ENCODE data around the gene TXNRD2. TPM values are rescaled to one million over a fixed set of nuclear protein-coding genes. Genes with fewer than 3 reads are reported as not detected.
"Not testable (repeated sequence)": the region's sequence is repeated elsewhere in the genome, so short reads cannot be mapped to it uniquely, and the experiment has no call there.

Gene TXNRD2
- total RNA-seq, 1 donor from 2014 or later, result 15.0 TPM

DNA sequence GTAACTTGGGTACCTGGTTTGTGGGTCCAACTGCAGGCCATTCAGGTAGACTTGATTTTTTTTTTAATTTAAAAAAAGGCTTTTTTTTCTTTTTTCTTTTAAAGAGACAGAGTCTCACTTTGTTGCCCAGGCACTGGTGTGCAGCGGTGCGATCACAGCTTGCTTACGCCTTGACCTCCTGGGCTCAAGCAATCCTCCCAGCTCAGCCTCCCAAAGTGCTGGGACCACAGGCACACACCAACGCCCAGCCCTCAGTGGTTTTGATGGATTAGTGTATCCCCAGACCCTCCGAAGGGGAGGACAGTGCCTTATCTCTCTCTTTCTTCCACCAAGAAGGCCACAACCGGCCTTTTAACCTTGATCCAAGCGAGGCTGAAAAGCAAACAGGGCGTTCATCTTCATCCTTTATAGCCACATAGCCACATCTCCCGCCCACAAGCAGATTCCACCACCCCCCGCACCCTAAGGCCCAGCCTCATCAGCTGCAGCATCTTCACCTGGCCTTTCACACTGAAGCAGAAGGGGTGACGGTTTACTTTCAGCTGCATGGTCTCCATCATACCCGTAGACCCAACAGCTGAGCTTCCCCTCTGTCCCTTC is 17.6 kb downstream of the TXNRD2 start:
- no peak for DNase-seq (ENCODE audit: low read depth)

DNA sequence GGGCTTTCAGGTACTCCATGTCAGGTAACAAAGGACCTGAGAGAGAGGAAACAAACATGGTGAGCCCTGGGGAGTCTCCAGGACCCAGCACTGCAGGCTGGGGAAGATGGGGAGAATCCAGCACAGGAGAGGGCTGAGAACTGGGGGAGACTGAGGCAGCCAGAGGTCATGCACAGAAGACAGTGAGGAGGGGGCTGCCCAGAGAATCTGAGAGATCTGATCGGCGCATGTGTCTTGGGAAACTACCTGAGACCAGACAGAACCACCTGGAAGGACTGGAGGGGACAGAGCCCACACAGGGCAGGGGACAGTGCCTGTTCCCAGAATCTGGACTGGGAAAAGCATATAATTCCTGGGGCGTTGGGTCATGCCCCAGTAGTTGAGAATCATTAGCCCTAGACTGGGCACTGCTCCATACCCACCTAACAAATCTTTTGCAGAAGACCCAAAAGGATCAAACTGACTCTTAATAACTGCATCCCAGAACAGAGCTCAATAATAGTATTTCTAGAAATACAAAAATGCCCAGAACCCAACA is 20.0 kb downstream of the TXNRD2 start:
- DNase-seq (ENCODE audit: low read depth), result no peak

DNA sequence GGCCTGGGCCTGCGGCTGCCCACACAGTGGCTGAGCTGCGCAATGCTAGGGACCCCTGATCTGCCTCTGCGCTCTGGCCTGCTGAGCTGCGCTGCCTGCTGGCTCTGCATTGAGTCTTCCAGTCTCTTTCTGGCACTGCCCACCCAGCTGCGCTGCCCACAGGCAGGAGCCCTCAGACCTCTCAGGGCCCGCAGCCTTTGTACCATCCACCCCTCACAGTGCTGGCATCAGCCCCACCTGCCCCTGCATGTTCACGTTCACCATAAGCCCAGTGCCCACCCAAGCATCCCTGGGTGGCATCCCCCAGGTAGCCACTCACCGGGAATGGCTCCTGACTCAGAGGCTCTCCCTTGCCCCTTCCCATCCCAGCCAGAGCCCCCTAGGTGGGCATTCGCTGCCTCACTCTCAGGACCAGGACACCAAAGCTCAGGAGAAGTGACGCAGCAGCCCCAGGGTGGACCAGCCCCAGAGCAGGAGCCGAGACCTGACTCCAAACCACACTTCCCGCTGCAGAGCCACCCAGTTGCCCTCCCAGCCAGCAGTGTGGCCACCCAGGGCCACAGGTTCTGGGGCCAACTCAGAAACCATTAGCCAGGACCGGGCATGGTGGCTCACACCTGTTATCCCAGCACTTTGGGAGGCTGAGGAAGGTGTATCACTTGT is 21.8 kb downstream of the TXNRD2 start:
- DNase-seq (ENCODE audit: low read depth), result no peak

DNA sequence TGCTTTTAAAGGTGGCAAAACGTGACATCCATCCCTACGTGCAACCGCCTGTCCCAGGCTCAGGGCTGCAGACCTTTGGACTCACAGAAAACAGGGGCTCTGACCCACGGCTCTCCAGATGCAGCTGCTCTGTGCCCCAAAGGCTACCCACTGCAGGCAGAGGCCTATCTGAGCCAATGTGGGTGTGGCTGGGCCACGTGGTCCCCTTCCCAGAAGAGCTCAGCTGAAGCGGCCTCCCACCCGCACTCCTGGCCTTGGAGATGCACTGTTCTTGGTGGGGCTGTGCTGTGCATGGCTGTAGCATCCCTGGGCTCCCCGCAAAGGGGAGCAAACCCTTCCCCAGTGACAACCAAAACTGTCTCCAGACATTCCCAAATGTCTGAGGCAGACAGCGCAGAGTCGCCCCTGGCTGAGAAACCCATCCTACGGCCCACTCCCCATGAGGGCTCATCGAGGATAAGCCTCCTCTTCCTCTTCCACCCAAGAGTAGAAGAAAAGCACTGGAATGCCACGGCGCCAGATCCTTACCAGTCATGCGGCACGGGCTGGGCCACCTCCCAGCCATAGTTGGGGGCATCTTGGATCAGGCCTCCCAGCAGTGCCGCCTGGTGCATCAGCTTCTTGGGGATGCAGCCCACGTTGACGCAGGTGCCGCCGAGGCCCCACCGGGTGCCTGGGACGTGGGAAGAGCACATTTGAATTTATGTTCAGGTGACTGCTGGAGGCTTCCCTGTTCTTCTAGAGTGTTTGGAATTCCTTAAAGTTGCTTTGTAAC is 23.1 kb downstream of the TXNRD2 start:
- no peak for DNase-seq (ENCODE audit: low read depth)

DNA sequence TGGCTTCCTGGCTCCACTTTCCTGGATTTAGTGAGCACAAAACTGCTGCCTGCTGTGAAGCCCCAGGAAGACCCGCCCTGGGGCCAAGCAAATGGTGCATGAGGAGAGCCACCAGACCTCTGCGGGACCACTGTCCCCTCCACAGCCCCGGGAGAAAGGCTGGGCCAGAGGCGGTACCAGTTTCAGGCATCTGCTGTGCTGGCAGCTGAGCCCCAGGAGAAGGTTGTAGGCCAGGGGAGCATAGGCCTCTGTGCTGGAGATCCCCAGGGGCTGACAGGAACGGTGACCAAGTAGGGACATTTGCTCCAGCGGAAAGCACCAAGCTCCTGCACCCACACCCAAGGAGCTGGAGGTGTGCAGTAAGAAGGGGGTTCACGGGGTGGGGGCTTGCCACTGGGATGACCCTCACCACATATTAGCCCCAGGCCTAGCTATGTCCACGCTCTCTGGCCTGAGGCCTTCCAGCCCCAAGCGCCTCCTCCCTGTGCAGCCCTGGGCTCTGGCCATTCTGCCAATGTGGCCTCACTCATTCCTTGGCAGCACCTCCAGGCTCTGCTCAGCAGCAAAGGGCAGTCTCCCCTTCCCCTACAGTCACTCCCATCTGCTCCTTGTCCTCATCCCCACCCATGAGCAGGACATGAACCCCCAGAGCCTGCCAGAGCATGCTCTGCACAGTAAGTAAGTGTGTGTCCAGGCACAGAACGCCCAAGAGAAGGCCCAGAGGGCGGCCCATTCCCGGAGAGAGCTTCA is 24.1 kb downstream of the TXNRD2 start:
- DNase-seq (ENCODE audit: low read depth), result no peak

DNA sequence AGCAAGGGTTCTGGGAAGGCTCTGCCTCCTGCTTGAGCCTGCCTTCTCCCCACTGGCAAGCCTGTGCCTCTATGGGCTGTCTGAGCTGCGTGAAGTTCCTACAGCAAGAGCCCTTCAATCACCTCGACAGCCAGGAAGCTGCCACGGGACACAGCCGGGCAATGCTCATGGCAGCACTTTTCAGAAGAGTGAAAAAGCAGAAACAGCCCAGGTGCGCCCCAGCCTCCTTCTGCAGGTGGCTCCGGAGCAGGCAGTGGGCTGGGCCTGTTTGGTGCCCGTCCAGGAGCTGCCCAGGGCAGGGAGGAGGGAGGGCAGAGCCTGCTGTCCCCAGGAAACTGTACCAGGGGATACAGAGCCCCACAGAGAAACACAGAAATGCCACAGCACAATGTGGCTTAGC is 24.7 kb downstream of the TXNRD2 start:
- no peak for DNase-seq (ENCODE audit: low read depth)

DNA sequence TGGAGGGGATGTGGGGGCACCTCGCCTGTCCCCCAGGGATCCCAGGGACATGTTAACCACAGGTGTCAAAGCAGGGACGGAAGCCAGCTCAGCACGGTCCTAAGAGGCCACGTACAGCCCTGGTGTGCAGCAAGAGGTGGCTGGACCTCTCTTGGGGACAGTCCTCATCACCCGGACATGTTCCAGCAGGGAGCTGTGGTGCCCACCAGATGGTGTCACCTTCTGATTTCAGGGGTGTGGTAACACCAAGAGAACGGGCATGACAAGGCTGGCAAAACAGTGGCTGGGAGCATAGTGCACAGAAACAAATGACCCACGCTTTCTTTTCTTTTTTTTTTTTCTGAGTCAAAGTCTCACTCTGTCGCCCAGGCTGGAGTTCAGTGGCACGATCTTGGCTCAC is 25.6 kb downstream of the TXNRD2 start:
- no peak for DNase-seq (ENCODE audit: low read depth)

DNA sequence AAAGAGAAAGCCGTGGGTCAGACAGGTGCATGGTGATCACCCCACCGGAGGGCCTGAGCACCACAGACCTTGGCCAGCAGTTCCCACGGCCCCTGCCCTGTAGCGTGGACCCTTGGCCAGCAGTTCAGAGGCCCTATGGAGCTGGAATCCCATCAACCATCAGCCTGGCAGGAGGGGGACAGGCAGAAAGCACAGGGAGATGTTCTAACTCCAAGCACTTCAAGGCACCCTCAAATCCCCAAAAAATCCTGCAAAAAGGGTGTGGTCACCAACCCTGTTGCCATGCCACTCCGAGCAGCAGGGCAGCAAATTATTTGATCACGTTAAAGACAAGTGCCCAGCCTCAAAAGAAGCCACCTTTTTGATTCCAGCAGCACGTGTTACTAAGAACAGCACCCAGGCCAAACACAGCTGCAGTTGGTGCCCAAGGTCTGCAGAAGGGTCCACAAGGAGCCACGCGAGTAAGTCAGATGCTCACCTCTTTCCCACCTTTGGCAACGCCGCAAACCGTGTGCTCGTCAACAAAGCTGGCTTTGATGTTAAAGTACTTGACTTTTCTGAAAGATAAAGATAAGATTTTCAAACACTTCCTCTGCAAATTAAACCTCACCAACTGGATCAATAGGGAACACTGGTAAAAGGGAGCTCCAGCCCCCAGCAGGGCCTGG is 26.2 kb downstream of the TXNRD2 start:
- no peak for DNase-seq (ENCODE audit: low read depth)

DNA sequence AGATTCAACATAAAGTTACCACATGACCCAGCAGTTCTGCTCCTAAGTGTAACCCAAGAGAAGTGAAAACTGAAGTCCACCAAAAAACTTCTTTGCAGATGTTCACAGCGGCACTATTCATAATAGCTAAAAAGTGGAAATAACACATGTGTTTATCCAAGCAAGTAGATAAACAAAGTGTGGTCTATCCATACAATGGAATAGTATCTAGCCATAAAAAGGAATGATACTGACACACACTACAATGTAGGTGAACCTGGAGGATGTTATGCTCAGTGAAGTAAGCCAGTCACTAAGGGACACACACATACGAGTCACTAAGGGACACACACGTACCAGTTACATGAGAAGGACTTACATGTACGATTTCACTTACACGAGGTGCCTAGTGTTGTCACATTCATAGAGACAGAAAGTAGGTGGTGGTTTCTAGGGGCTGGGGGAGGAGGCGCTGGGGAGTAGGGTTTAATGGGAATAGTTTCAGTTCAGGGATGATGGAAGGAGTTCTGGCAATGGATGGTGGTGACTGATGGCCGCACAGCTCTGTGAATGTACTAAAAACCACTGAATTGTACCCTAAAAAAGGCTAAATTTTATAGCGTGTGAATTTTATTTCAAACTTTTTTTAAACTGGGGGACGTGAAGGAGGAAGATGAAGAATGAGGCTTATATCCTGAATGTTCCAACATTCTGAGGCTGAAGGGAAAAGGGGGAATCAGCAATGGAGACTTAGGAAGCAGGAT is 27.2 kb downstream of the TXNRD2 start:
- no peak for DNase-seq (ENCODE audit: low read depth)

DNA sequence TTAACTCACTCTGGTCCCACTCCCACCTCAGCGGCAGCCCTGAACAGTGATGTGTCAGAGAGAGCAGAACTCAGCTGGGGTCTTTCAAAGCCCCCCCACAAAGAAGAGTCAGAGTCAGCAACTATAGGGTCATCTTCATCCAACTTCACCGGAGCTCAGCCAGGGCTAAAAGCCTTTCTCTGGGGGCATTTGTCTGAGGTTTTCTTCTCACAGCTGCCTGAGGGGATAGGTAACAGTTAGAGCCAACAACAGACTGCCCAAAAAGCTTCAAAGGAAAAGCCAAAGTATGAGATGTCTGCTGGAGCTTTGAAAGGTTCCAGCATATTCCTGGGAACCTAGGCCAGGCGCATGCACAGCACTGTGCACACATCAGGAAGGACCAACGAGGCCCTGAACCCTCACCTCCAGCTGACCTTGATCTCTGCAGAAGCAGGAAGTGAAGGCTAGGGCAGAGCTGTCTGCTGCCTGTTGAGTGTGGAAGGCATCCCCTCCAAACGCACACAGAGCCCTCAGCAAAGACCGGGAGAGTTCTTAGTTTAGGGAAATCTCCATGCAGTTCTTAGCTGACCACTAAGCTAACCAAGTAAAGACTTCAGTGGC is 28.2 kb downstream of the TXNRD2 start:
- no peak for DNase-seq (ENCODE audit: low read depth)

DNA sequence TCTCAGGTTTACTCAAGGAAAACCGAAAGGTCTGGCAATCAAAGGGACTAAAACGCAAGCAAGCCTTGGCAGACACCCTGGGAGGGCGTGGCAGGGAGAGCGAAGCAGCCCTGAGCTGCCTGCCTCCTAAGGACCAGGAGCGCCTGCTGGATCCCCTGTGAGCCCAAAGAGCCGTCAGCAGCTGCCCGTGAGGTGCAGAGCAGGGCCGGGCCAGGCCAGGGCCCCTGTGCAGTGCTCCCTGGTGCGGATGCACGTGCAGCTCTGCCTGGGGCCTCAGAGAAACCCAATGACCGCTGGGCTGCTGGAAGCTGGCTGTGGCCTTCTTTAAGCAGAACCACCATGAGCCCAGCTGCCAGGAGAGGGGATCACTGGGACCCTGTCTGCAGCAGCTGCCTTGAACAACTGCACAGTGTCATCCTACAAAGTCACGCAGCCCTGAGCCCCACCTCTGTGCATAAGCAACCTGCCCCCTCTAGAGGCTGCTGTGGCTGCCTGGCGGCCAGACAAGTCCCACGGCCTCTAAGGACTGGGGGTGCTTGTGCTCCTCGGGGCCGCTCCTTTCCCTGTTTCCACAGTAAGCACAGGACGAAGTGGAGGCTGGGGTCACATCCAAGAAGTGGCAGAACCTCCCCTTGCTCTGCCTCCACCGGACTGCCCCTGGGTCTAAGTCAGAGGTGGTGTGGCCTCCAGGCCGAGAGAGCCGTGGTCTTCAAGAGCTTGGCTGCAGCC is 29.2 kb downstream of the TXNRD2 start:
- DNase-seq (ENCODE audit: low read depth), result no peak

DNA sequence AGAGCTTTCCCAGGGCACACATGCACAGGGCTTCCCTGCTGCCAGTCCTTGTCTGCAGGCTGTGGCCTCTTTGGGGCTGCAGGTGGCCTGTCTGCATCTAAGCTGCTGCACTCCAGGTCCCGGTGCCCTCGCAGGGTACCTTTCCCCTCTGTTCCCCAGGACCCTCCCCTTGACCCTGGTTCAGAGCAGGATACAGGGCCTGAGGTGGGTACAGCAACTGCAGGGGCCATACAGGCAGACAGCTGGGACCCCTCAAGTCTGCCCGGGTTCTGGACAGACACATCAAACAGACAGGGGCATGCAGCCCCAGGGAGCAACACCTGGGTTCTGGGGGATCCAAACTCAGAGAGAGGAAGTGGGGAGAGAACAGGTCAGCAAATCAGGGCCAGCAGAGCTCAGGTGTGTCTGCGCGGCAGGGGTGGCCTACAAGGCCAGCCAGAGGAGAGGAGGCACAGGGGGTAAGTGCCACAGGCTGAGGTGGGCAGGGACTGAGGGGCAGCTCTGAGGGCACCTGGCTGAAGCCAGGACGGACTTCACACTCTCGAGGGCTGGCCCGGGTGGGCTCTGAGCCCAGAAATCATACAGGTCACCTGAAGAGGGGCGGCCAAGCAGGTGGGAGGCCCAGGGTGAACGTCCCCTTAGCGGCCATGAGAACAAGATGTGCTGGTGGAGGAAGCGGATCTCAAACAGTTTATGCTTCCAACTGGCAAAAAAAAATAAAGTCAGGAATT is 29.9 kb downstream of the TXNRD2 start:
- no peak for DNase-seq (ENCODE audit: low read depth)

DNA sequence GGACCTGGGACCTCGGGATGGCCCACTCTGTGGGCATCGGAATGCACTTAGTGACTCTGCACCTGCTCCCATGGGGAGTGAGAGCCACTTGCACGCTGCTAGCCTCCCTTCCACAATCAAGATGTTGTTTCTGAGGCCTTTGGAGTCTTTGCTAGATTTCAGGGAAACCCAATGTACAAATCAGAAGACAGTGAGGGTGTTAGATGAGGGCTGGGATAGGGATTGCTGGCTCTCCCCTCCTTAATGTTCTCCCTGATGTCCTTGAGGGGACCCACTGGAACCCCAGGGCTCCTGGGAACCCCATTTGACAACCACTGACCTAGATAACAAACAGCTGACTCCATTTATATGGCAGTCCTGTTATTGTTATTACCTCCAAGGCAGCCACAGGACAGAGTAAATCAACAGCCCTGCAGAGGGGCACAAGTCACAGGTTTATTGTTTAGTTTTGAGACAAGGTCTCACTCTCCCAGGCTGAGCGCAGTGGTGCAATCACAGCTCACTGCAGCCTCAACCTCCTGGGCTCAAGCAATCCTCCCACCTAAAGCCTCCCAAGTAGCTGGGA is 31.4 kb downstream of the TXNRD2 start:
- no peak for DNase-seq (ENCODE audit: low read depth)

DNA sequence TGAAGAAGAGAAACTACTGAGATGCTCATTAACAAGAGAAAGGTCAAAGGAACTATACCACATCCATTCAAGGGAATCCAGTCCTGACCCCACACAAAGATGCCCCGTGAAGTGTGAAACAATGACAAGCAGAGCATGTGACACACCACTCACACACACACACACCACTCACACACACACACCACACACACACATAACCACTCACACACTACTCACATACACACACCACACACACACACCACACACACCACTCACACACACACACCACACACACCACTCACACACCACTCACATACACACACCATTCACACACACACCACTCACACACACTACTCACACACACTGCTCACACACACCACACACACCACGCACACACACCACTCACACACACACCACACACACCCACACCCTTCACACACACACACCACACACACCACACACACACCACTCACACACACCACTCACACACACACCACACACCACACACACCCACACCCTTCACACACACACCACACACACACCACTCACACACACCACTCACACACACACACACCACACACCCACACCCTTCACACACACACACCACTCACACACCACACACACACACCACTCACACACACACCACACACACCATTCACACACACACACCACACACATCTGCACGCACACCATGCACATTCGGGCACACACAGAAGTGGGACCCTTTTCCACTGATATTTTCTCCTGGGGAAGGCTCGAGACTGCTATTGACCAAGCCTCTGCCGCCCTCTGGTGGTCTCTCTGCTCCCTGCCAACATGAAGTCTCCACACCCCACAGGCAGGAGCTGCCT is 32.1 kb downstream of the TXNRD2 start:
- DNase-seq (ENCODE audit: low read depth), result peak; percentile 67

DNA sequence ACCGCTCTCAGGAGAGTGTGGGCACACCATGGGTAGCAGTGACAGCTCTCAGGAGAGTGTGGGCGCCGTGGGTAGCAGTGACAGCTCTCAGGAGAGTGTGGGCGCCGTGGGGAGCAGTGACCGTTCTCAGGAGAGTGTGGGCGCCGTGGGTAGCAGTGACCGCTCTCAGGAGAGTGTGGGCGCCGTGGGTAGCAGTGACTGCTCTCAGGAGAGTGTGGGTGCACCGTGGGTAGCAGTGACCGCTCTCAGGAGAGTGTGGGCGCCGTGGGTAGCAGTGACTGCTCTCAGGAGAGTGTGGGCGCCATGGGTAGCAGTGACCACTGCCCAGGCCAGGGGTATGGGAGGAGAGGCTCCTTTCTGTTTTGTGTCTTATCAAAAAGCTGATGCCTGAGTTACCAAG is 33.7 kb downstream of the TXNRD2 start:
- not testable (repeated sequence) for DNase-seq (ENCODE audit: low read depth)

DNA sequence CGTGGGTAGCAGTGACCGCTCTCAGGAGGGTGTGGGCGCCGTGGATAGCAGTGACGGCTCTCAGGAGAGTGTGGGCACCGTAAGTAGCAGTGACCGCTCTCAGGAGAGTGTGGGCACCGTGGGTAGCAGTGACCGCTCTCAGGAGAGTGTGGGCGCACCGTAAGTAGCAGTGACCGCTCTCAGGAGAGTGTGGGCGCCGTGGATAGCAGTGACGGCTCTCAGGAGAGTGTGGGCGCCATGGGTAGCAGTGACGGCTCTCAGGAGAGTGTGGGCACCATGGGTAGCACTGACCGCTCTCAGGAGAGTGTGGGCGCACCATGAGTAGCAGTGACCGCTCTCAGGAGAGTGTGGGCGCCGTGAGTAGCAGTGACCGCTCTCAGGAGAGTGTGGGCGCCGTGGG is 34.8 kb downstream of the TXNRD2 start:
- DNase-seq (ENCODE audit: low read depth), result not testable (repeated sequence)

DNA sequence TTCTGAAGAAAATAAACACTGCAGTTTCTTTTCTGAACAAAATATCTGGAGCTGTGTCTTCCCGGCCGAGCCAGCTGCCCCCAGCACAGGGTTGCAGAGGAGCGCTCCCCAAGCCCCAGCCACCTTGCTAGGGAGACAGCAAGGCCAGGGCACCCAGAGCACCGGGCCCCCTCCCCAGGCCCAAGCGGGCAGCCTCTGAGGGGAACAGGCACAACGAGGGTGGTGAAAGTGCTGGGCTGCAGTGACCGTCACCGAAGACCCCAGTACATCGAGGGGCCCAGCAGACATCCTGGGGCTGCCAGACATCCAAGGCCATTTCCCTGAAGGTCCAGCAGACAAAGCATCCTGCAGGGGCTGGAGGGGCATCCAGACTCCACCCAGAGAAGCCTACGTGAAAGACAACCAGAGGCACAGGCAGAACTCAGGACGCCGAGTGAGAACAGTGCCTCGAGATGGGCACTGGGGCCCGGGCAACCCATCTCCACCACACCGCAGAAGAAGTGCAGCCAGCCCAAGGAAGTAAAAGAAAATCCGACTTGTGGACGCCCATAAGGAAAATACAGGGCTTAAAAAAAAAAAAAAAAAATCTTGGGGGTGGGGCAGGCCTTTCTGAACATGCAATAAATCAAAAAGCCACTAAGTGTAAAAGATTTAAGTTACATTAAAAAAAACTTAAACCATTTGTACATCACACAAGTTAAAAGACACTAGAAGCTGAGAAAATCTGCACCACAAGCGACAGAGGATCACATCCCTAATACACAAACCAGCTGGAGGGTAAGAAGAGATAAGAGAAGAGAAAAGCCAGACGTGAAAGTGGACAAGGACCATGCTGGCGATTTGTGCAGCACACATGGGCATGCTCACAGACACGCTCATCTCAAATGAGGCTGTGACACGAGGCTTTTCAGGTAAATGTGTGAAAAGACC is 36.0 kb downstream of the TXNRD2 start:
- DNase-seq (ENCODE audit: low read depth), result no peak
